Panc1 (cell line): ENCODE data around the gene TPCN1.

Source experiments
- CTCF ChIP-seq: fragments of 450-650 bp; IDR thresholded peaks from 2 replicates; pipeline ENCODE4 v1.5.1; 2017; ENCODE audit warnings: mild to moderate bottlenecking
- POLR2AphosphoS5 ChIP-seq: IDR thresholded peaks from 2 replicates; pipeline ENCODE4 v1.6.1; 2012; ENCODE audit warnings: mild to moderate bottlenecking, low read depth, low read length, moderate library complexity
- REST ChIP-seq, 2 experiments: IDR thresholded peaks; 2 replicates each; pipeline ENCODE4 v1.6.1; 2011 to 2012; ENCODE audit warnings: low read depth in 2 of 2, control low read depth in 1 of 2, low read length in 1 of 2, mild to moderate bottlenecking in 1 of 2, moderate library complexity in 1 of 2; ENCODE audit not compliant: insufficient read depth in 1 of 2
- SIN3A ChIP-seq: IDR thresholded peaks from 2 replicates; pipeline ENCODE4 v1.6.1; 2012; ENCODE audit warnings: low read depth, mild to moderate bottlenecking, low read length, moderate library complexity, borderline replicate concordance; ENCODE audit not compliant: insufficient read depth
- TCF7L2 ChIP-seq: IDR thresholded peaks from 2 replicates; pipeline ENCODE4 v1.6.1; 2011; ENCODE audit warnings: mild to moderate bottlenecking, low read depth, low read length, inconsistent platforms

- no peak for TF ChIP-seq POLR2AphosphoS5
- TF ChIP-seq CTCF = no peak
- no peak for TF ChIP-seq SIN3A
- no peak for TF ChIP-seq REST (IDR thresholded peaks at IDR 0.05; ENCODE audit: insufficient read depth in 1 of 2, low read depth in 2 of 2, low read length in 1 of 2)
- TF ChIP-seq TCF7L2 = no peak
These were observed 46.4 kb downstream of the TPCN1 start for GRCh38 chr12:113267621-113268020.
